G401.6 (cell line): ENCODE measurements around the gene PRKCQ.
"Not testable (repeated sequence)": the region's sequence is repeated elsewhere in the genome, so short reads cannot be mapped to it uniquely, and the experiment has no call there.

ENCODE experiments used
- FAIRE-seq: peaks from 2 replicates; lab custom pipeline; 2012; peaks lifted over from hg19 to GRCh38; lab: Jason Lieb, UNC

The PRKCQ gene

GRCh38 chr10:6383096-6383812, 196.8 kb downstream of the PRKCQ start:
- no peak for FAIRE-seq

DNA sequence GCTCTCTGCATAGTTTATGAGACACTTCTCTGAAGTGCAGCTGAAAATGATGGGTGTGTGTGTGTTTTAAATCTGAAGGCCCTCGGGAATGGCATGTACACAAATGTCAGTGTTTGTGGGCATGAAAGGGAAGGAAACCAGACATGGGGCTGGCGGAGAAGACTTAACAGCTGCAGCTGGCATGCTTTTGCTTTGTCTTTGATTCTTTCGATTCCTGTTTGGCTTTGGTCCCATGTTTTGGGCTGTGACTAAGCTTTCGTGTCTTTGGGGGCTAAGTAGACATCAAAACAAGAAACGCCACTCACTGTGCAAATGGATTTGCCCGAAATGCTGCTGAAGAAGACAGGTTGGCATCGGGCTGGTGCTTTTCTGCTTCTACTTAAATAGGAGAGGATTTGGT, 198.0 kb downstream of the PRKCQ start:
- no peak for FAIRE-seq

GRCh38 chr10:6380478-6380877, 199.6 kb downstream of the PRKCQ start:
- FAIRE-seq = not testable (repeated sequence)

- FAIRE-seq = no peak
These were observed 200.9 kb downstream of the PRKCQ start for GRCh38 chr10:6379015-6379776.
